Measurements from ENCODE around the gene AMOTL1. TPM values are rescaled to one million over a fixed set of nuclear protein-coding genes. Genes with fewer than 3 reads are reported as not detected.
A peak's percentile ranks its signal among the peaks of the same experiment; 100 is the strongest.

AMOTL1 gene
- total and polyA plus RNA-seq, 4 donors = 7.4 to 68.5 (median 27.3) TPM

DNA sequence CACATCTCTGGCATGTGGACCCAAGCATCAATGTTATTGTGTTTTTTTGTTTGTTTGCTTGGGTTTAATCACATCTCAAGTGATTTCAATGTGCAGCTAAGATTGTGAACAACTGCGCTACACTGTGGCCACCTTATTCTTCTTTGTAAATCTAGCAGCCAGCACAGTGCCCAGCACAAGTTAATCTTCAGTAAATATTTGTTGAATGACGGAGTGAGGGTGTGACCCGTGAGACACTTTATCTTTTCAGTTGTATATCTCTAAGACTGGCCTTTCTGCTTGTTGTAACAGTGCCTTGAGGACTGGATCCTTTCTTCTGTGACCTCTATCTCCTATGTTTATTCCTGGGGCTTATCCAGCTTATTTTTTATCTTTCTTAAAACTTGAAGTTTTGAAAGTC is 21.4 kb upstream of the AMOTL1 start:
- DNase-seq (no peak), ATAC-seq (ENCODE audit: insufficient read depth, low FRiP score) (no peak)
- Histone ChIP-seq H3K36me3 (ENCODE audit: control insufficient read depth in 4 of 4, insufficient read depth in 4 of 4, low read length in 4 of 4) (no peaks in the 10 kb centered on the region), H3K9ac (ENCODE audit: insufficient read depth in 1 of 2, low read length in 2 of 2) (no peak overlapping the region), H3K27ac (ENCODE audit: low read depth in 1 of 2, low read length in 1 of 2) (no peak overlapping the region), H3K4me3 (no peak overlapping the region), H3K4me1 (ENCODE audit: control insufficient read depth in 5 of 5, insufficient read depth in 5 of 5, low read length in 5 of 5) (peaks cover 0 to 5% (median 0%) of the 10 kb centered on the region in 5 donors), H3K9me3 (ENCODE audit: control insufficient read depth in 4 of 4, insufficient read depth in 3 of 4, low read length in 3 of 4) (no peaks in the 10 kb centered on the region), H3K27me3 (ENCODE audit: control insufficient read depth in 3 of 3, insufficient read depth in 3 of 3, low read length in 2 of 3) (no peaks in the 10 kb centered on the region)
- TF ChIP-seq, protein P1, sequence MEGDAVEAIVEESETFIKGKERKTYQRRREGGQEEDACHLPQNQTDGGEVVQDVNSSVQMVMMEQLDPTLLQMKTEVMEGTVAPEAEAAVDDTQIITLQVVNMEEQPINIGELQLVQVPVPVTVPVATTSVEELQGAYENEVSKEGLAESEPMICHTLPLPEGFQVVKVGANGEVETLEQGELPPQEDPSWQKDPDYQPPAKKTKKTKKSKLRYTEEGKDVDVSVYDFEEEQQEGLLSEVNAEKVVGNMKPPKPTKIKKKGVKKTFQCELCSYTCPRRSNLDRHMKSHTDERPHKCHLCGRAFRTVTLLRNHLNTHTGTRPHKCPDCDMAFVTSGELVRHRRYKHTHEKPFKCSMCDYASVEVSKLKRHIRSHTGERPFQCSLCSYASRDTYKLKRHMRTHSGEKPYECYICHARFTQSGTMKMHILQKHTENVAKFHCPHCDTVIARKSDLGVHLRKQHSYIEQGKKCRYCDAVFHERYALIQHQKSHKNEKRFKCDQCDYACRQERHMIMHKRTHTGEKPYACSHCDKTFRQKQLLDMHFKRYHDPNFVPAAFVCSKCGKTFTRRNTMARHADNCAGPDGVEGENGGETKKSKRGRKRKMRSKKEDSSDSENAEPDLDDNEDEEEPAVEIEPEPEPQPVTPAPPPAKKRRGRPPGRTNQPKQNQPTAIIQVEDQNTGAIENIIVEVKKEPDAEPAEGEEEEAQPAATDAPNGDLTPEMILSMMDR (IDR thresholded peaks at IDR 0.05; ENCODE audit: control extremely low read depth, extremely low read depth) = no peak
- 48 to 74% methylated on average over 3 of the region's 3 CpGs for WGBS, 2 donors

DNA sequence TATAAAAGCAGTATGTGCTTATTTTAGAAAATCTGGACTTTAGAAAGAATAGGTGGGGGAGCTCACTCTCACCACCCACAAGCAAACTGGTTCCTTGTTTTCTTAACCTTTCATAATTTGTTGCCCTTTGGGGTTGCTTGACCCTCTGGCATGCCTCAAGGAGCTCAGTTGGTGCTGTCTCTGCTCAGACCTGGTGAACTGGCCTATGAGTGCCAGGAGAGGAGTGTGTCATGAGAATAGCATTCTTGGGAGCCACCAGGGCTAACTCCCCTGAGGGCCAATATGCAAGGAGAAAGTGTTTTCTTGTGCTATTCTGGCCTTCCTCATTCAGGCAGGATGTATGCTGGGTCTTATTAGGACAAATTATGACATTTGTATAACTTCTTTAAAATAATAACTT is 21.0 kb upstream of the AMOTL1 start:
- Histone ChIP-seq H3K4me3 (no peak overlapping the region), H3K9ac (ENCODE audit: insufficient read depth in 1 of 2, low read length in 2 of 2) (no peak overlapping the region), H3K4me1 (ENCODE audit: control insufficient read depth in 5 of 5, insufficient read depth in 5 of 5, low read length in 5 of 5) (peaks cover 0 to 7% (median 0%) of the 10 kb centered on the region in 5 donors), H3K27ac (ENCODE audit: low read depth in 1 of 2, low read length in 1 of 2) (peak overlapping the region in 1 of 2 donors; percentile 74), H3K36me3 (ENCODE audit: control insufficient read depth in 4 of 4, insufficient read depth in 4 of 4, low read length in 4 of 4) (no peaks in the 10 kb centered on the region), H3K27me3 (ENCODE audit: control insufficient read depth in 3 of 3, insufficient read depth in 3 of 3, low read length in 2 of 3) (no peaks in the 10 kb centered on the region), H3K9me3 (ENCODE audit: control insufficient read depth in 4 of 4, insufficient read depth in 3 of 4, low read length in 3 of 4) (no peaks in the 10 kb centered on the region)
- DNase-seq = no peak
- TF ChIP-seq, protein P1 (IDR thresholded peaks at IDR 0.05; ENCODE audit: control extremely low read depth, extremely low read depth) = no peak
- ATAC-seq (ENCODE audit: insufficient read depth, low FRiP score) = no peak

DNA sequence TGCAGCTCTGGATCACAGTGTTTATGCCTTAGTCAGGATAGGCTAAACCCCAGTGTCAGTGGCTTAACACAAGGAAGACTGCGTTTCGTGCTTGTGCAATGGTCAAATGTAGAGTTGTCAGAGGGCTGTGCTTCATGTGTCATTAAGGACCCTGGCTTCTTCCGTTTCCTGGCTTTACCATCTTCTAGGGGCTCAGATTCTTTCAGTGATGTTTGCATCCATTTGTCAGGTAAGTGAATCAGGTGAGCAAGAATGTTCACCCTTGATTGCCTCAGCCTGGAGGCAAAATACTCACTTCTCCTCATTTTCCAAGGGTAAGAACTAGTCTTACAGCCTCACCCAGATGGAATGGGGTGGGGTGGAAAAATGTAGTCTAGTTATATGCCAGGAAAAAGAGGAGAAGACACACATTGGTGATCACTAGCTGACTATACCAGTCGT is 20.5 kb upstream of the AMOTL1 start:
- Histone ChIP-seq H3K4me3 (no peak overlapping the region), H3K4me1 (ENCODE audit: control insufficient read depth in 5 of 5, insufficient read depth in 5 of 5, low read length in 5 of 5) (peaks cover 0 to 8% (median 0%) of the 10 kb centered on the region in 5 donors), H3K36me3 (ENCODE audit: control insufficient read depth in 4 of 4, insufficient read depth in 4 of 4, low read length in 4 of 4) (no peaks in the 10 kb centered on the region), H3K27ac (ENCODE audit: low read depth in 1 of 2, low read length in 1 of 2) (no peak overlapping the region), H3K9me3 (ENCODE audit: control insufficient read depth in 4 of 4, insufficient read depth in 3 of 4, low read length in 3 of 4) (no peaks in the 10 kb centered on the region), H3K27me3 (ENCODE audit: control insufficient read depth in 3 of 3, insufficient read depth in 3 of 3, low read length in 2 of 3) (no peaks in the 10 kb centered on the region), H3K9ac (ENCODE audit: insufficient read depth in 1 of 2, low read length in 2 of 2) (no peak overlapping the region)
- ATAC-seq (ENCODE audit: insufficient read depth, low FRiP score) = no peak
- TF ChIP-seq, protein P1 (IDR thresholded peaks at IDR 0.05; ENCODE audit: control extremely low read depth, extremely low read depth) = no peak
- no peak for DNase-seq
- WGBS, 2 donors = 90 to 97% methylated on average over 4 of the region's 4 CpGs

DNA sequence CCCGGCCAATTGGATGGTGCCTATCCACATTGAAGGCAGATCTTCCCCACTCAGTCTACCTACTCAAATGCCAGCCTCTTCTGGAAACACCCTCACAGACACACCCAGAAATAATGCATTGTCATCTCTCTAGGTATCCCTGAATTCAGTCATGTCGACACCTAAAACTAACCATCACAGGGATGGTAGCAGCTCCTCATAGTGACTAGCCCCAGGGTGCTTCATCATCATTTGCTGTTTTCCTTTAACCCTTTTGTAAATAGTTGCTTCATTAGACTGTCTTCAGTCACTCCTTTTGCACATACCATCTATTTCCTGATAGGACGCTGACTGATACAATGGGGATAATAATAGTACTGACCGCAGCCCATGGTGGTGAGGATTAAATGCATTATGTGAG is 18.8 kb upstream of the AMOTL1 start:
- no peaks in the 10 kb centered on the region for H3K36me3 ChIP-seq (ENCODE audit: control insufficient read depth in 4 of 4, insufficient read depth in 4 of 4, low read length in 4 of 4)
- no peak overlapping the region for H3K27ac ChIP-seq (ENCODE audit: low read depth in 1 of 2, low read length in 1 of 2)
- H3K27me3 ChIP-seq (ENCODE audit: control insufficient read depth in 3 of 3, insufficient read depth in 3 of 3, low read length in 2 of 3) = no peaks in the 10 kb centered on the region
- DNase-seq (no peak), ATAC-seq (ENCODE audit: insufficient read depth, low FRiP score) (no peak)
- no peak overlapping the region for H3K4me3 ChIP-seq
- WGBS, 2 donors = 90 to 91% methylated on average over 4 of the region's 4 CpGs
- TF ChIP-seq, protein P1 (IDR thresholded peaks at IDR 0.05; ENCODE audit: control extremely low read depth, extremely low read depth) = no peak
- no peaks in the 10 kb centered on the region for H3K9me3 ChIP-seq (ENCODE audit: control insufficient read depth in 4 of 4, insufficient read depth in 3 of 4, low read length in 3 of 4)
- peaks cover 0 to 8% (median 0%) of the 10 kb centered on the region in 5 donors for H3K4me1 ChIP-seq (ENCODE audit: control insufficient read depth in 5 of 5, insufficient read depth in 5 of 5, low read length in 5 of 5)
- H3K9ac ChIP-seq (ENCODE audit: insufficient read depth in 1 of 2, low read length in 2 of 2) = no peak overlapping the region
